Stimulated activated CD8-positive, alpha-beta memory T cell treated with anti-CD3 and anti-CD28 coated beads, Interleukin-7, amount 100 ng/mL, for 1 hour (primary cell): Measurements from ENCODE around the gene CHCHD3.

ENCODE experiments used
- DNase-seq, 2 donors: peaks; one replicate each; pipeline ENCODE4 v3.0.0-alpha.2; 2020; ENCODE audit warnings: low read depth in 2 of 2

Gene CHCHD3

GRCh38 chr7:132817949-132818348 lies 263.9 kb downstream of the CHCHD3 start:
- DNase-seq: no peak

DNA sequence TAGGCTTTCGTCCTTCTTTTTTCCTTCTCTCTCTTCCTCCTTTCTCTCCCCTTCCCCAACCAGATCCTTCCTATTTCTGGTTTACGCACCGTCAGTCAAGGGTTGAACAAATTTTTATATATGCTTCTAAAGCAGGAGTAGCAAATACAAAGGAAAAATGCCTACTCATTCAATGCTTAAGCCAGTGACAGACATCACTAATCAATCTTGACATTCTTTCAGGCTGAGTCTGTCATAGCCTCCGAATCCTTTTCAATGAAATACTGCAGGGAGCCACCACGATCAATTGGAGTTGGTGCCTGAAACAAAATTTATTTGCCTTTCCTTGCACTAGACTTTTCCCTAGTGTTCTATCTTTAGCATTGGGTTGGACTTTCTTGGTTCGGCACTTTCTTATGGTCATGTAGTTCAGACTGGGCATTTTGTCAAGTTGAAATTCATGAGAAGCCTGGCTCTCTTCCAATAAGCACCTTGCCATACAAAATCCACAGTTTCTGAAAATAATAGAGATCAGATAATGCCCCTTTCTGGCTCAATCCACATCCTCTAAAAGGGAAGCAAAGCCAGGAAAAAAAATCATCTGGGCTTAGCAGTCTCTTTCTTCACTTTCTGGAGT lies 266.1 kb downstream of the CHCHD3 start:
- DNase-seq: no peak

- no peak for DNase-seq
Measured at GRCh38 chr7:132815130-132815529, 266.8 kb downstream of the CHCHD3 start.

- no peak for DNase-seq
Measured at GRCh38 chr7:132810561-132810960, 271.3 kb downstream of the CHCHD3 start.

GRCh38 chr7:132806834-132807233 lies 275.1 kb downstream of the CHCHD3 start:
- no peak for DNase-seq

- no peak for DNase-seq
Measured at GRCh38 chr7:132805766-132806165, 276.1 kb downstream of the CHCHD3 start.

DNA sequence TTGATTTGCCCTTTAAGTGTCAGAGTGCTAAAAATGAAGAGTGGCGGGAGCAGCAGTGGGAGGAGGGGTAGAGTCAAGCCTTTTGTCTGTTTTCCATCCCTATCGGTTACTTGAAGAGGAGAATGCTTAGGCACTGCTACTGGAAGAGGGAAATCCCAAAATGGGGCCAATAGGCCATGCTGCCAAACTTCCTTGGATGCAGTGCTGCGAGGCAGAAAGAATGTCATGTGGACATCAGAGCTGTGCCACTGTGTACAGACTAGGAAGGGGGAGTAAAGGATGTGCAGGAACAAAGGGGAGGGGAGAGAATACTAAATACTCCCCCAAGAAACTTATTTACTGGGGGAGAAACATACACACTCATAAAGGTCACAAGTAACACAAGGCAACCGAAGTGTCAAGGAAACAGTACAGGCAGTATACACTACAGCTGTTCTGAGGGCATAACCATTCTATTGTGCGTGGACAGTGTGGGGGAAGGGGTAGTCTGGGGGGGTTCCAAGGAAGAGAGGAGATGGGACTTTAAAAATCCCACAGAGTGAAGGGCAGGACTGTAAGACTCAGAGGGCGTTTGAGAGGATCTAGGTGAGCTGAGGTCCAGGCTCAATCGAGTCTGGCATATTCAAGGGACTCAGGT lies 276.9 kb downstream of the CHCHD3 start:
- DNase-seq: no peak

GRCh38 chr7:132800522-132800921 lies 281.4 kb downstream of the CHCHD3 start:
- no peak for DNase-seq

DNA sequence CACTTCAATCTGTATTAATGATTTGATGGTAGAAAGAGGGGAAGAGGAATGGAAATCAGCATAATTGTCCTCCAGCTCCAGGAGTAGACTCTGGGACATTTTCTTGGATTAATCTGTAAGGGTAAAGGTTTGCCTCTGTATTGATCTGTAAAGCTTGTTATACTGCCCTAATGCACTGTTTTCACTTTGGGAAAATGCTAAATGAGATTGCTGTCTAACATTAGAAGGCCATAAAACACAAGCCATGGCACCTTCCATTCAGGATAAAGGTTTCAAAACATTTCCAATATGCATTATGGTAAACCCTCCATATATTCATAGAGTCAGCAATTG lies 282.8 kb downstream of the CHCHD3 start:
- no peak for DNase-seq

DNA sequence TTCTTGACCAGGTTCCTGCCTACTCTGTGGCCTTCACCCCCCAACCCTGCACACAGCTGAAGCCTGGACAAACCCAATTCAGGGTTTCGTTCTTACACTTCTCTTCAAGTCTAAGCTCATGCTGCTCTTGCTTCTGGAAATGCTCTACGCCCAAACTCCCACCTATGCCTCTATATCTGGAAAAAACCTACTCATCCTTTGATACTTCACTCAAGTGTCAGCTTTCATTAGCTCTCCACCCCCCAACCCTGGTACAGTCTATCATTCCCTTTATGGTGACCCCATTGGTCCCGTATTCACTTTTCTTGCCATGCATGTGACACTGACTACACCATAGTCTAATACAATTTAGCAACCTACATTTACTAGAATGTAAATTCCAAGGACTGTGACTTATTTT lies 284.7 kb downstream of the CHCHD3 start:
- no peak for DNase-seq

- no peak for DNase-seq
Measured at GRCh38 chr7:132793474-132793873, 288.4 kb downstream of the CHCHD3 start.

- no peak for DNase-seq
Measured at GRCh38 chr7:132791036-132791435, 290.9 kb downstream of the CHCHD3 start.

DNA sequence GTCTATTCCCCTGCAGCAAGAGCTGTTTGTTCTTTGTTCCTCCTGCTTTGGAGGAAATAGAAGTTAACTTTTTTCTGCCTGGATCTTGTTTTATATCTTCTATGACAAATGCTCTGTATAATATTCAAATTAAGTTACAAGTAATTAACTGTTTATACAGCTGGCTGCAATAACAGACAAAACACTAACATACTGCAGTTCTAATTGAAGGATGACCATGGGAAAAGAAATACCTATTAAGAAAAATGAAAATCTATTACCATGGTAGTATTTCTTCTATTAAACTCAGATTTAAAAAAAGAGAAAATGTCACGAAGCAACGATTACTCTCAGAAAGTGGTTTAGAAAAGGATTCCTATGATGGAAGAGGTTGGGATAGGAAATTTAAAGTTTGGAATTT lies 291.8 kb downstream of the CHCHD3 start:
- no peak for DNase-seq

DNA sequence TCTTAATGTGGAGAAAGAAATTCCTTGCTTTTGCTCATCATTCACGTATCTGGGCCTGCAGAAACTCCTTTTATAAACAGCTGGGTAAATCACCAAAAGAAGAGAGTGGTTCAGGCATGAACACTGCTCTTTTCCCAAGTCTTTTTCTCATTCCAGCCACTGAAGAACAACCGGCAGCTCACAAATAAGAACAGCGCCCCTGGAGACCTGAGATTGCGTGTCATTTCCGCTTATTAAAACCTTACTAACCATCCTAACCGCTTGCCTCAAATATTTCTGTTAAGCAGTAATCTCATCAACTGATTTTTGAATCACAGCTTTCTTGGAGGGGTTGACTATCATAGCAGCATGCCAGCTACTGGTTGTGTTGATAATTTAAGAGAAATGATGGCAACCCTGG lies 292.6 kb downstream of the CHCHD3 start:
- DNase-seq: no peak

DNA sequence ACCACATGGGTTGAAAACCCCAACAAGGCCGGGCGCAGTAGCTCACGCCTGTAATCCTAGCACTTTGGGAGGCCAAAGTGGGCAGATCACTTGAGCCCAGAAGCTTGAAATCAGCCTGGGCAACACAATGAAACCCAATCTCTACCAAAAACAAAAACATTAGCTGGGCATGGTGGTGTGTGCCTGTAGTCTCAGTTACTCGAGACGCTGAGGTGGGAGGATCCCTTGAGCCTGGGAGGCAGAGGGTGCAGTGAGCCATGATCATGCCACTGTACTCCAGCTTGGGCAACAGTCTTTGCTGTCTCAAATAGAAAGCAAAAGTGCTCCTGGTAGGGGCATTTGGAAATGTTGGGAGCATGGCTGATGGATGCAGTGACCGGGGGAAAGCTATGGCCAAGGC lies 296.0 kb downstream of the CHCHD3 start:
- no peak for DNase-seq

DNA sequence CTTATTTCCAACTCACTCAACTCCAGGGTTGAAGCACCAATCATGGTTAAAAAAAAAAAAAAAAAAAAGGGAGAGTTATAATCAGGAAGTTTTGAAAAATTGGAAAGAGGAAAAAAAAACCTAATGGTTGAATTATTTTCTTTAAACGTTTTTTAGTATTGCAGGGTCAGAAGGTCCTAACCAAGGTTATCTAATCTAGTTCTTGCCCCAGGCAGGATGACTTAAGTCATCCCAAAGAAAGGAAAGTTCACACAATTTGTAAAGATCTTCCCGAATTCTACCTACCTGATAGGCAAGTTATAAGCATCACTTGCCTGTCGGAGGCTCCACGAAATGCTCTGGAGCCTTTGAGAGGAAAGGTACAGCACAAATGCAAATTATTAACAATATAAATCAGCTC lies 297.5 kb downstream of the CHCHD3 start:
- DNase-seq: no peak

DNA sequence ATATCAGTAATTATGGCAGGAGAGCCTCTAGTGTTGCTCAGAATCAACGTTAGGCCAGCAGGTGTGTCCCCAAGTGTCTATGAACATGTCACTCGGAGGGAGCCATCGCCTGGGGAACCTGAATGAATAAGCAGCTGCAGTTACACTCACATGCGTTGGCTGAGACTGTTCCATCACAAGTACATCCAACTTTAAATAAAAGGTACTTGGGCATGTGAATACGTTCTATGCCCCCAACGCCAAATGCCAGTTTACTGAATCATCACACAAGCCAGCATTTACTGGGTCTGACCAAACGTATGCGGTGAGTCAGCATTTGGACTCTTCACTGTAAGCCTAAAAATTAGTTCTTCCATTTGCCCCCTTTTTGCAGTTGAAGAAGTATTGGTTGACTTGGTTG lies 298.1 kb downstream of the CHCHD3 start:
- DNase-seq: no peak

- no peak for DNase-seq
Measured at GRCh38 chr7:132782777-132783640, 298.9 kb downstream of the CHCHD3 start.

- no peak for DNase-seq
Measured at GRCh38 chr7:132780822-132781221, 301.1 kb downstream of the CHCHD3 start.

DNA sequence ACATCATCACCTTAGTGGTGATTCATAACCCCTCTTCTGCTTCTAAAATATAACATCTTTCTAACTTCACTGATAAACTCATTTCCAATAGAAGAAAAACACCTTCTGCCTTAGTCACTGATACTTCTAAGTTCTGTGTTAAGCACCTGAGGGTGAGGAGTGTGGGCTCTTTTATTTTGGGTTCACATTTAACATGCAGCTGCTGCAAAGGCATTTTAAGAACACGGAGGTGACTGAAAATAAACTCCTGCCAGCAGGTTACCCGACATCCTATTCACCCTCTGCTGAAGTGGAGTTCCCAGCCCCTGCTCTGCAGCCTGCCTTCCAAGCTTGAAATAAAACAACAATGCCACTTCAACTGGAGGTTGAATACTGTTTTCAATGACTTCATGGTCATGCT lies 302.7 kb downstream of the CHCHD3 start:
- no peak for DNase-seq

- DNase-seq: no peak
Measured at GRCh38 chr7:132778761-132779160, 303.1 kb downstream of the CHCHD3 start.

- DNase-seq: no peak
Measured at GRCh38 chr7:132777956-132778355, 303.9 kb downstream of the CHCHD3 start.

GRCh38 chr7:132777414-132777813 lies 304.5 kb downstream of the CHCHD3 start:
- DNase-seq: no peak
